ENCODE results near the gene CTTN.

DNA sequence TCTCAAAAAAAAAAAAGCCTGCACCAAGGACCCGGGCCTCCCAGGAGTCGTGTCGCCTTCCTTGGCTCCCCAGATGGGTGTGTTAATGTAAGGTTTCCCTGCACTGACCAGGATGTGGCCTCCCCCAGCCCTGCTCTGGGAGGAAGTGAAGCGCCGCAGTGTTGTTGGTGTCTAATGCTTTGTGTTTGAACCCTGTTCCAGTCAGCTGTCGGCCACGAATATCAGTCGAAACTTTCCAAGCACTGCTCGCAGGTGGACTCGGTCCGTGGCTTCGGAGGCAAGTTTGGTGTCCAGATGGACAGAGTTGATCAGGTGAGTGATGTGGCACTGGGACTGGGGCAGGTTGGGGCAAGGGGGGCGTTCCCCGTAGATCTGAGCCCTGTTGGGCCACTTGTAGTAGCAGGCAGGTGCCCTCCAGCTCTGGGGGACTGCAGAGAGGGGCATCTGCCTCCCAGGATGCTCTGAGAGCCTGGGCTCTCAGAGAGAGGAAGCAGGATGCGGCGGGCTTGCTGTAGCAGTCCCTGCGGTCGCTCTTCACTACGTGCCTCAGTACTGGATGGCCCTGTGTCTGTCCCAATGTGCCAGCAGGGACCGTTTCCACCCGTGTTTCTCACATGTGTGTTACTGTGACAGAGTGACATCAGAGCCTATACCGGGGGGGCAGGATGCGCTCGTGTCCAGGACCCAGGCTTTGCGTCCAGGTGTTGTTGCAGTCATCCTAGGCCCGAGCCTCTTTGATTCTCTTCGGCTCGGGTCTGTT lies 16.2 kb downstream of the CTTN start:
- TF ChIP-seq CTCF (IDR thresholded peaks at IDR 0.05) (no peak), POLR2A (IDR thresholded peaks at IDR 0.05) (no peak)

Data from suprapubic skin (tissue), 3 donors.